ENCODE results near the gene RIMOC1.

The RIMOC1 gene, protein sequence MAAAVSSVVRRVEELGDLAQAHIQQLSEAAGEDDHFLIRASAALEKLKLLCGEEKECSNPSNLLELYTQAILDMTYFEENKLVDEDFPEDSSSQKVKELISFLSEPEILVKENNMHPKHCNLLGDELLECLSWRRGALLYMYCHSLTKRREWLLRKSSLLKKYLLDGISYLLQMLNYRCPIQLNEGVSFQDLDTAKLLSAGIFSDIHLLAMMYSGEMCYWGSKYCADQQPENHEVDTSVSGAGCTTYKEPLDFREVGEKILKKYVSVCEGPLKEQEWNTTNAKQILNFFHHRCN

DNA sequence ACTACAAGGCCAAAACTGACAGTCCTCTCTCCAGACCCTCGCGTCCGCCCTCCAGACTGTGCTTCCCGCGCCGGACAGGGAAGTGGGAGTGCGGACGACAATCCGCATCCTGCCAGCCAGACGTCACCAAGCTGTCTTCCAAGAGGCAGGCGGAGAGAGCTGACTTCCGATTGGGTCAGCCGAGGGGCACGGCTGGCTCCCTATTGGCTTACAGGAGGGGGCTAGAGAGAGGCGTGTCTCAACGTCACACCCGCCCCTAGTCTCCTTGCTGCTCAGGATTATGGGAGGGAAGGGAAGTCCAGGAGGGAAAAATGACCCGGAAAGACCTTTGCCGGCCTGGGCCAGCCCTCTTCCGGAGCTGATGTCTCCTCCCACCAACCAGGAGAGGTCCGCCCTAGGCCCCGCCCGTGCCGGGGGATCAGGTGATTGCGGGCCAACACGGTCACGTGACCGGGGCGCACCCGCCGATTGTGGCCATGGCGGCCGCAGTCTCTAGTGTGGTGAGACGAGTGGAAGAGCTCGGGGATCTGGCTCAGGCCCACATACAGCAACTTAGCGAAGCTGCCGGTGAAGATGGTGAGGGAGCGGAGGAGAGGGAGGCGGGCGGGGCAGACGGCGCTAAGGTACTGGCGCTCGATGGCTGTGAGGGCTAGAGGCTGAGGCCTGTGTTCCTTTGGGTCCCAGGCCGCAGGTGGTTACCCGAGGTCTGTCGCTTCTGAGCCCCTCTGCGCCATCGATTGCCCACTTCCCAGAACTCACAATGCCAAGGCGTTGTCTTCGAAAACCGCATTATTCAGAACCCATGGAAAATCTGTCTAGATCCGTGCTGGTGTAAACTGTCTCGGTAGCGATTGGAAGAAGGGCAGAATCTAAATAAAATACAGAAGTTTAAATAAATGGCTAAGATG lies at the start of gene RIMOC1:
Gene RIMOC1, plus strand, starts transcription at position 453 of the 908 bp plus-strand sequence. Its CDS starts 24 bp downstream, at position 477.
- peak; percentile 99 for DNase-seq

DNA sequence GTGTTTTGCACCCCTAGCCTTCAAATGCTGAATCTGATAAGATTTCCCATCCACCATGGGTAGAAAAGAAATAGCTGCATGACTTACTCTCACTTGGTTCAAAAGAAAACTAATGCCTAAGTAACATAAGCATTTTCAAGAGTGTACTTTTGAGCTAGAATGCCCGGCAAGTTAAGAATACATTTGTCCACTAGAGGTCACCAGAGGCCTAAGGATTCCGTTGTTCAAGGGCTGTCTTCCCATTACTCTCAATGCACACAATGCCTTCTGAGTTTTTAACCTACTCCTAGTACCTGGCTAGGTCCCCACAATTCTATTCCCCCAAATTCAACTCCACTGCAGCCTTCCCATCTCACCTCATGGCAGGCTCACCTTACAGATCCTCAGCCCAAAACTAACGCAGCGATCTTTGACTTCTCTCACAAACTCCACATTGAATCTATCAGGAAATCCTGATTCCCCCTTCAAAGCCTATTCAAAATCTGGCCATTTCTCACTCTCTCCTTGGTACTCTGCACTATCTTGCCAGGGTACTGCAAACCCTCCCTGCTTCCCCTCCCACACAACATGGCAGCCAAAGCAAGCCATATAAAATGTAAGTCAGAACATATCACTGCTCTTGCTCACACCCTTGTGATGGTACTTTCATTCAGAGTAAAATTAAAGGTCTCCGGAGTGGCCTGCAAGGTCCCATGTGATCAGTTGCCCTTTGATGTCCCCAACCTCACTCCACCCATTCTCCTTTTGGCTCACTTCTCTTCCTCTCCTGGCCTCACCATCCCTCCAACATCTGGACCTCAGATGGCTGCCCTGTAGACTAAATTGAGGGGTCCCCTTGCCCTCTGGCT lies 47.3 kb upstream of the RIMOC1 start:
- DNase-seq: peak; percentile 62

DNA sequence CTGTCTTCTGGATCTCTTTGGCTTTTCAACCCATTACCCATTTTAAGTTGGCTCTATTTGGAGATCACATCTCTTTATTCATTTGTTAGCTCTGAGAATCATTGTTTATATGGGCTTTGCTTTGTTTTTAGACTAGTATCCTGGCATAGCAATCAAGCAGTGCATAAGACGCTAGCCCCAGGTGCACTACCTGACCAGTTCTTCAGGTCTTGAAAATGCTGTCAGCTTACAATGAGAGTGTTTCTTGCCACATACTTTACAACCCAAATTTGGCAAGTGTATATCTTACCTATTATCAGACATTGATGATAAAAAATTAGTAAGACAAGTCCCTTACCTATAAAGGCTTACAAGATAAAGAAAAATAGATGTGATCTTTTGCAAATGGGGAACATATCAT lies 46.2 kb upstream of the RIMOC1 start:
- no peak for DNase-seq

DNA sequence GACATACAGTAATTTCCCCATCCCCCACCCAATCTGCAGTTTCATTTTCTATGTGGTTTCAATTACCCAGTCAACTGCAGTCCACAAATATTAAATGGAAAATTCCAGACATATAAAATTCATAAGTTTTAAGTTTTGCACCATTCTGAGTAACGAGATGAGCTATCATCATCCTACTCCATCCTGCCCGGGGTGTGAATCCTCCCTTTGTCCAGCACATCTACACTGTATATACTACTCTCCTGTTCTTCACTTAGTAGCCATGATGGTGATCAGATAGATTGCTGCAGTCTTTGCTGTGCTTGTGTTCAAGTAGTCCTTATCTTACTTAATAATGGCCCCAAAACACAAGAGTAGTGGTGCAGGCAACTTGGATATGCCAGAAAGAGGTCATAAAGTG lies 45.3 kb upstream of the RIMOC1 start:
- DNase-seq: no peak

DNA sequence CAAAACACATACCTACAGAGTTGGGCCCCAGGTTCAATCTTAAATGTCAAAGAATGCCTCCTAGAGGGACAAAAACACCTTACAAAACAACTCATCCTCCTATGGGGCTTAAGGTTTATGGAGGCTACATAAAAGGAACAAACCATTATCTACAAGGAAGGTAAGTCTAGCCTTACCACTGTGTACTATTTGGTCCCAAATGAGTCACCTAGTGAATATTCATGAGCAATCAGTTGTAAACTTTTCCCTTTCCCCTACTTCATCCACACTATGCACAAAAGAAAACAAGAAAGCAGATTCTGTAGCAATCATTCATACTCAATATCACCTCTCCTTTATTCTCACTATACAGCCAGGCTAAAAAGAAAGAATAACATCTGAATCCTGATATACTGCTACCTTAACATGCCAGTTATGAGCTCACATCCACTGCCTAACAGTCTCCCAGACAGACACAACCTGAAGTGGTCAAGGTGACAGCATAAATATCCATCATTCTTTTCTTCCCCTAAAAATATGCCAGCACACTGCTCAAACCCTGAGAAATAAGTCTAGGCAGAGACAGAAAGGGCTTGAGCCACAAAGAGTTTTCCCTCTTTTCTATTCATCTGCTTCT lies 40.2 kb upstream of the RIMOC1 start:
- DNase-seq: no peak

DNA sequence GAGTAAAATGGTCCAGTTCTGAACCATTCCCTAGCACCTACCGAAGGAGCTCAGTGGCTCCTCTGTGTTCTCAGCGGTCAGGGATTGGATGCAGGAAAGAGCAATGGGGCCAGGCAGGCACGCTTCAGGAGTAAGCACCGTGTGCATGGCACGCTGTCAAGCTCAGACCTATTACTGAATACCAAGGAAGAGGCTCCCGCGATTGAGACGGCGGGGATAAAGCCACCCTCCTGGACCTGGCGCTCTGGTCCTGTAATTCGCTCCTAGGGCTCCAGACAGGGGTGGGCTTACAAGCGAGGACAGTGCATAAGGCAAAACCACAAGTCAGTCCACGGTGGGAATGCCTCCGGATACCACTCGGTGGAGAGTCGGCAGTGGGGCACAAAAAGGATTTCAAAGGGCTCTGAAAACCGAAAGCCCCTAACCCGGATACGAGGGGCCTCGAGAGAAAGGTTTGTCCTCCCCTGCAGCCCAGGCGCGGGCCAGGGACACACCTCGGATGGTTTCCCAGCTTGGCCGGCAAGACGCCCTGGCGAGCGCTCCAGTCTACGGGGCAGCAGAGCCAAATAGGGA lies 34.9 kb upstream of the RIMOC1 start:
- DNase-seq: no peak

DNA sequence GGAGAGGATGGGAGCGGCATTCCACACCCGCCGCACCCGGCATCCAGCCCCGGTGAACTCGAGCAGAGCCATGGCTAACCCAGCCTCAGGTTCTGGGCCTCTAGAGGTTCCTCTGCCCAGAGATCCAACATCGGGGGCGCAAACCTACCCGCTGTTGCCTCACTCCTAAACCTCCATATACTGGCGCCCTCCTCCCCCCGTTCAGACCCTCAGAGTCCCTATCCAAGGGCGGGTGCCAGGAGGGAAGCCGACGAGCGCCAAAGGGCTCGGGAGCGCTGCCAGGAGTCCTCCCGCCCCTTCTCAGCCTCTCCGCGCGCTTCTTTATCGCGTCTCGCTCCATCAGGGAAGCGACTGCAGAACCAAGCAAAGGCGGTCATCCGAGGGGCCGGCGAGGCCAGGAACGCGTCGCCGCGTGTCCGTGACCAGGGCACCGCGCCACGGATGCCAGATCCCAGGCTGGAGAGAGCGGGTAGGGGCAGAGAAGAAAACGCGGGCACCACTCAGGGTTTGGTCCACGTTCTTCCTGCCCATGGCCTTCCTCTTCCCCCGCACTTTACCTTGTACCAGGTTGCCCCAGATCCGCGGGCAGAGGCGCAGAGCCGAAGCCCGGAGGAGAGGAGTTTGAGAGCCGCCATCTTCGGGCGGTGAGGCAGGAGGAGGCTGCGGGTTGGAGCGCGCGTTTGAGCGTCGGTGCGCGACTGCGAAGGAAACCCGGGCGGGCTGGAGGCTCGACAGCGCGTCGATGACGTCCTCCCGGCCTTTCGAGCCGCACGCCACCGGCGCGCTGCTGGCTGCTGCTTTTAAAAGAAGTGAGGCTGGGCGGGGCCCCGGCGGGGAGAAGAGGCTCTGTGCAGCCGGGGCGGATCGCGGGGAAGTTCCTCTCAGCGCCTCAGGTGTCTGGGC lies 34.2 kb upstream of the RIMOC1 start, which contains the start of gene OXCT1:
Gene OXCT1, minus strand, starts transcription at position 702 of the 903 bp plus-strand sequence. Its CDS starts 67 bp downstream, at position 635.
- DNase-seq: peak; percentile 90

DNA sequence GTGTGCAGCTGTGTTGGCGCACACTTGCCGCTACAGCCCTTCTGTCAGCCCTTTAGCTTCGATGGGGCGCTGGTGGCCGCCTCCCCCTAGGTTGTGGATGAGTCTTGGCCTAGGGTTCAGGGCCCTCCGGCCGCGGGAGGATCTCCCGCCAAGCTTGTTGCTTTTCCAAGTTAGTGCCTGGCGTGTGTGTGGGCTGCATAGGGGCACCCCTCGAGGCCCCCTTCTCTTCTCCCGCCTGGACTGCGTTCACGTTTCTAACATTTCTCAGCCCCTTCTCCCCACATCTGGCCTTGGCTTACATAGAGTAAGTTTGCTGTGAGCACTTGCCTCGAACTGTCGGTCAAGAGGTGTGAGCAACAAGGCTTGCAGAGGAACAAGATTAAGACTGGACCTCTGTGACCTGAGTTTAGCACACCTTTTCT lies 33.5 kb upstream of the RIMOC1 start:
- DNase-seq: no peak

DNA sequence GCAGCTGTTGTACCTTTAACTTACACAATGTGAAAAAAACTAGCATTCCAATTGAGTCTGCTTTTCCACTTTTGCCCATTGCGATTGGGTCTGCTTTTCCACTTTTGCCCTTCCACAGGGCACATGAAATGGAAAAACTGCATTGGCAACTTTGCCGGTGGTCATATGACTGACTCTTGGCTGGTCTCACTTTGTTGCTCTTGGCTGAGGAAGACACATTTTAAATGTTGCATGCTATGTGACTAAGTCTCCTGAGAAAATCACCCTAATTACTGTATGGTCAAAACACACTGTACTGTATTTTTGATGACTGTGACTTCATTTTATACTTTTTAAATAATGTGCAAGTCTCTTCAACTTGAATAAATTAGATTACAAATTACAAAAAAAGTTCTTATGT lies 32.3 kb upstream of the RIMOC1 start:
- DNase-seq: peak; percentile 86

DNA sequence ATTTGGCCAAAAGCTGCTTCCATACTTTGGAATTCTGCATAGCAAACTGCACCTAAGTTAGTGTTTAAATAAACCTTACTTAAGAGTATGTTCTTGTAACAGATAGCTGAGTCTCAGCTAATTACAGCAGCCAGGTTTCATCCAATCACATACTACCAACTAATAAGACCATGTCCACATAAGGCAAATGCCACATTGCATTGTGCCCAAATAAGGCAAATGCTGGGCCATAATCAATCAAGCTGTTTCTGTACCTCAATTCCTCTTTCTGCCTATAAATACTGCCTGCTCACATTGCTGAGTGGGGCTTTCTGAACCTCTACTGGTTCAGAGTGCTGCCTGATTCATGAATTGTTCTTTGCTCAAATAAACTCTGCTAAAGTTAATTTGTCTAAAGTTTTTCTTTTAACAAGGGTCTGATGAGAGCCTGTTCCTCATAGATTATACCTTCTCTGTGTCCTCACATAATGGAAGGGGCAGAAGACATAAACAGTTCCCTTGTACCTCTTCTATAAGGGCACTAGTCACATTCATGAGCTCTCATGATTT lies 29.6 kb upstream of the RIMOC1 start:
- no peak for DNase-seq

DNA sequence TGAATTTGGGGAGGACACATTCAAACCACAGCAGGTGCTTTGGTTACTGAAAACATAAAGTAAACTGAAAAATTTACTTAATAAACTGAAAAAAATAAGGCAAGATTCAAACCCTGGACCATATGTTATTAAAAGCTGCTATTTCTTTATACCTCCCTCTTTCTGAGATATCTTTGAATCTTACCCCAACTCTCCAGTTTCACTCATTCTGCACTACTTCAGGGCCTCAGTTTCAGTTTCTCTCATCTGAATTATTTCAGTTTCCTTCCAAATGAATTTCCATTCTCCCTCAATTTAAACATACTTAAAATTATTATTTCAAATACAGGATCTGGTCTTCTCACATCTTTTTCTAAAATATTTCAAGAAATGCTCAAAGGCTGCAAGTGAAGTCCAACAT lies 29.0 kb upstream of the RIMOC1 start:
- no peak for DNase-seq

DNA sequence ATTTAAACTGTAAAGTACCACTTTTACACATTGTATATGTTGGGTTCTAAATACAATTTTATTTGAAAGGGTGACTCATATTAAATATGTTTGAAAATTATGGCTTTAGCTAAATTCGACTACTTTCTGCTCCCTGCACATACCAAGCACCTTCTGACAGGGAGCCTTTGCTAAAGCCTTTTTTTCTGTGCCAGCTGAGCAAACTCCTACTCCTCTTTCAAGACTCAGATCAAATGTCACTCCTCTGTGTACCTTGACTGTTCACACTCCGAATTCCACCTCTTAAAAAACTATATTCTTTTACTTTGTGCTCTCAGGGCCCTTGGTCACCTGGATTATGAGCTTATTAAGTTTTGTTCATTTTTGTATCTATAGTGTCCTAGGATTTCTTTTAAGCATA lies 27.5 kb upstream of the RIMOC1 start:
- no peak for DNase-seq

DNA sequence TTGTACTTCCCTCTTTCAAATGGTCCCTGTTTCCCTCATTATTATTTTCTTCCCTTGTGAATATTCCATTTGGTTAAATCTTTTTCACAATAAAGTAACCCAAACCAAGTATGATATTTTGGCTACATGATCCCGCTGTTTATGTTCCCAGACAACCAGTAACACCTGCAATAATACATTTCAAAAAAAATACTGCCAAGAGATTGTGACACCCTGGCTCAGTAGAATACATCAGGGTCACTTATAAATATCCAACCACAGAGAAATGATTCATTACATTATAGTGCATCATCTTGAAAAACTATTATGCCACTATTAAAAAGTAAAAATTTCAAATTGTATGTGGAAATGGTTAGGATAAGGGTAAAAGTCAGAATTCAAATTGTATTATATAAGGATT lies 26.7 kb upstream of the RIMOC1 start:
- DNase-seq: no peak

DNA sequence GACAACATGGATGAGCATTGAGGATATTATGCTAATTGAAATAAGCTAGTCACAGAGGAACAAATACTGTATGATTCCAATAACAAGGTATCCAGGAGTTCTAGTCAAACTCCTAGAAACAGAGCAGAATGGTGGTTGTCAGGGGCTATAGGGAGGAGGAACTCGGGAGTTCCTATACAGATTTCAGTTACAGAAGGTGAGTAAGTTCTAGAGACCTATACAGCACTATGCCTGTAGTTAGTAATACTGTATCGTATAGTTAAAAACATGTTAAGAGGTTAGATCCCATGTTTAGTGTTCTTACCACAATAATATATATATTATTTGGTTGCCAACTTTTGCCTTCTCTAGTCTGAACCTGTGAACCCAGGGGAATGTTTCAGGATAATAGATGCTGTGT lies 26.0 kb upstream of the RIMOC1 start:
- DNase-seq: no peak

DNA sequence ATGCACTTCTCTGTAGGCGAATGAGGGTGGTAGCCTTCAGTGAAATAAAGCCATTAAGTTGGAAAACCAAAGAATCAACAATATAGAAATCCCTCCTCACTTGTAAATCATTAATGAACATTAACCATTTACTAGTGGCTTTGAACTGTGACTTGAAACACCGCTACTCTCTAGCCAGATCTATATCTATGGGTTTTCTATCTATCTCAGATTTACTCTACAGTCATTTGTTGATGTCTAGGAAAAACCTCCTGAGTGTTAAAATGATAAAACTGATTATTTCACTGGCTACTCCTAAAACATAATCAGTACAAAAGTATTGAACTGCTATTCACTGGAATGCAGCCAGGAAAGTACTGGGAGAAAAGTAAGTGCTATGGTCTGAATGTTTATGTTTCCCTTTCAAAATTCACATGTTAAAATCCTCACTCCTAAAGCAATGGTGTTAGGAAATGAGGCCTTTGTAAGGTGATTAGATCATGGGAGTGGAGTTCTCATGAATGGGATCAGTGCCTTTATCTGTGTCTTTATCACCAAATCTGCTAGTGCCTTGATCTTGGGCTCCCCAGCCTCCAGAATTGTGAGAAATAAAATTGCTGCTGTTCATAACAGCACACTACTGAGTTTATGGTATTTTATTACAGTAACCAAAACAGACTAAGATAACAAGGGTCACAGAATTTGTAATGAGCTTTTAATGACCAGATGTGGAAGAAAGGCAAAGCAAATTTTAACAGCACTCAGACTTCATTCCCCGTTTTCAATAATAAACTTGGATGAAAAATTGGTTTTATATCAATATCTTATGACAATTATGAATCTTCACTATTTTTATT lies 25.3 kb upstream of the RIMOC1 start:
- DNase-seq: no peak

DNA sequence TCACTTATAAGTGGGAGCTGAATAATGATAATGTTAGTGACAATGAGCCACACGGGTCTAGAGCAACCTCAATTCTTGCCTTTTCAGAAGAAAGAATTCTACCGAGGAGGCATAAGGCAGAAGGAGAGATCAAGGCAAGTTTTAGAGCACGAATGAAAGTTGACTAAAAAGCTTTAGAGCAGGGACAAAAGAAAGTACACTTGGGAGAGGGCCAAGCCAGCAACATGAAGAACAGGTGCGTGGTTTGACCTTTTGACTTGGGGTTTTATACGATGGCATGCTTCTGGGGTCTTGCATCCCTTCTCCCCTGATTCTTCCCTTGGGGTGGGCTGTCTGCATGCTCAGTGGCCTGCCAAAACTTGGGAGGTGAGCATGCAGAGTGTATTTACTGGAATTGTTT lies 21.4 kb upstream of the RIMOC1 start:
- DNase-seq: no peak

DNA sequence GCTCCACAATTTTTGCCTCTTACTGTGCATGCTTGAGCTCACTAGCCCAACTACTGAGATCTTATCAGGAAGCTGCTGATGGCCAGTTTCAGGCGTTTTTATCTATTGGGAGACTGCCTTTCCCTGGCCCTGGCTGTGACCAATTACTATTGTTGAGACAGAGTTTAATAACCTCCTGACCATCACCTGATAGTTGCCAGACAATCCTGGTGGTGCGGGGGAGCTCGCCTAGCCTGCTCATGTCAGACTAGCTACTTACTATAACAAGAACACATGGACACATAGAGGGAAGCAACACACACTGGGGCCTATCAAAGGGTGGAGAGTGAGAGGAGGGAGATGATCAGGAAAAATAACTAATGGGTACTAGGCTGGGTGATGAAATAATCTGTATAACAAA lies 20.9 kb upstream of the RIMOC1 start:
- no peak for DNase-seq

DNA sequence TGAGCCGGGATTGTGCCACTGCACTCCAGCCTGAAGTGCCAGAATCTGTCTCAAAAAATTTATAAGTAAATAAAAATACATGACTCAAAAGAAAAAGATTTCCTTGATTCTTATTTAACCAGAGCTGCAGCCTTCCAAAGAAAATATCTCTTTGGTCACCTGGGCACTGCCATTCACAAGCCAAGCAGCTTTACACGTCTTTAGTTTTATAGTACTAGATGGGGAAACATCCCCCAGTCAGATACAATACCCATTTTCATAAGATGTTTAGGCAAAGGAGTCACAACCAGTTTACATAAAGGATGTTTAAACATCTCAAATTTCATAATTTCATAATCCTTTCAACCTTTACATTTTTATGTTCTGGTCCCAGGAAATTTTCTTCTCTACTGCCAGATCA lies 20.2 kb upstream of the RIMOC1 start:
- no peak for DNase-seq

DNA sequence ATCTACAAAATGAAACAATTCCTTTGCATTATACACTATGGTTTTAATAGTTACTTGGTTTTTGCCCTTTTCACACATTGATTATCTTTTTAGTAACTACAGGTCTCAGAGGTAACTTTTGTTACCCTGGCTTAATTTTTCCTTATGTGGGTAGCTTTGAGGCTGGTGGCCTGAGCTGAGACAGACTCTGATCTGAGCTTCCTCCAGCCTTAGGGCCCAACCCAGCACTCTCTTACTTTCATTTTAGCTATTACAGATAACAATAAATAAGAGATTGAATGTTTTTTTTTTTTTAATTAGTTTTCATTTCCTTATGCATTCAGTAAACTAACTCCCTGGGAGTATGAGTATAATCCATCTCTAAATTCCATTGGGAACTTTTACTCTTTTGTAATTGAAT lies 18.9 kb upstream of the RIMOC1 start:
- no peak for DNase-seq
